Hippocampal formation (tissue), 2 donors: ENCODE data around the gene FAM25C.
"Not testable (repeated sequence)": the region's sequence is repeated elsewhere in the genome, so short reads cannot be mapped to it uniquely, and the experiment has no call there.

Source experiments
- DNase-seq, 2 donors: peaks; one replicate each; lab custom pipeline; 2025; lab: John Stamatoyannopoulos, UW

The FAM25C gene

DNA sequence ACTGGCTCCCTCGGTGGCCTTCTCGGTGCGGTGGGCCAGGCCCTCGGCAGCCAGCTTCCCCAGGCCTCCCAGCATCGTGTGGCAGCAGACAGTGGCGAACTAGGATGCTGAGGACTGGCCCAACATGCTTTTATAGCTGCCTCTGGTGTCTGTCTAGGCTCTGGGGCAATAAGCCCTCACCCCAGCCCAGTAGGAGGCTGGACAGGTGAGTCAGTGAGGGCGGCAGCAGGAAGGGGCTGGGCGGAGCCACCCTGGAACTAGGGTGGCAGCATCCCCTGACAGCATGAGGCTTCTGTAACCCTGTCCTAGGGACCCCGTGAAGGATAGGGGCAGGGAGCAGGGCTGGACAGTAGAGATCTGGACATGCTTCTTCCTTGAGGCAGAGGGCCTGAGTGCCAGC lies at the start of gene FAM25C:
FAM25C (minus strand) TSS at position 101 of the 400 bp plus-strand sequence; CDS start at position 75, 26 bp downstream.
- not testable (repeated sequence) for DNase-seq

DNA sequence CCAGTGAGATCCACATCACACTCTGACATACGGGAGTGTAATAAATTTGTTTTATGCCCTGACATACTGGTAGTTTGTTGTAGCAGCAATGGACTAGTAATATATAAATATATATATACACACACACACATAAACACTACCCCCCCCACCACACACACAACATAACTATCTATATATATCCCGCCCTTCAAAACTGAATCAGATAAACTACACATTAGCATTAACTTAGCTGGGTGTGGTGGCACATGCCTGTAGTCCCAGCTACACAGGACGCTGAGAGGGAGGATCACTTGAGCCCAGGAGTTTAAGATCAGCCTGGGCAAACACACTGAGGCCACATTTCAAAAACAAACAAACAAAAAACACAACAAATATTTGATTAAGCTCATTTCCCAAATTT lies 45.0 kb upstream of the FAM25C start:
- DNase-seq, result not testable (repeated sequence)

DNA sequence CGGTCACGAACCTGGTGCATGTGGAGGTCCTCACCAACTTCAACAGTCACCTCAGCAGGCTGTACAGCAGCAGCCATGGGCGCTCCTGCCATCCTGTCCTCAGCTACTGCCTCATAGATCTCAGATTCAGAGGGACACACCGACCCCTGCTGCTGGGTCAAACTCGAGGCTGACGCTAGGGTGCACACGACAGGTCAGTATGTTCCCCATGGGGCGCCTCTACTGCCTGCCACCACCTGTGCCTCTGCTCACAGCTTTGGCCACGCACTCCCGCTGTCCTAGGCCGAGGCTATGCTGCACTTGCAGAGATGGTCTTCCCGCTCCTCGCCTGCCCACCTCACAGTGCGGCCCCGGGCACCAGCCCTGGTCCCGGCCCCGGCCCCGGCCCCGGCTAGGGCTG lies 31.8 kb upstream of the FAM25C start:
- not testable (repeated sequence) for DNase-seq

DNA sequence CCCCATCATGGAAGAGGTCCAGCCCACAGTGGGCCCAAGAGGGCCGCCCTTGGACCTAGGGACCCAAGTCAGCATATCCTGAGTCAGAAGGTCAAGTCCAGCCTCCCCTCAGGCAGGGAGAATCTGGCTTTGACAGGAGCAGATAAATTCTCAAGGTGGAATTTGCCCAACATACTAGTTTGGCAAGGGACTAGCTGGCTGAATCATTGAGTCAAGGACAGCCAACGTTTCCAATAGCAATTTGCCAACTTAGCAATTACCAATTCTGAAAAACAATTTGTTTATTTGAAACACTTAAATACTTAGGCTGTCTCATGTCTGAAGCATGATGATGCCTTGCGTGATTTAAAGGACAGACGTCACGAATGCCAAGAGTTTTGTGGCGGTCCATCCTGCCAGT lies 2.7 kb upstream of the FAM25C start:
- not testable (repeated sequence) for DNase-seq

DNA sequence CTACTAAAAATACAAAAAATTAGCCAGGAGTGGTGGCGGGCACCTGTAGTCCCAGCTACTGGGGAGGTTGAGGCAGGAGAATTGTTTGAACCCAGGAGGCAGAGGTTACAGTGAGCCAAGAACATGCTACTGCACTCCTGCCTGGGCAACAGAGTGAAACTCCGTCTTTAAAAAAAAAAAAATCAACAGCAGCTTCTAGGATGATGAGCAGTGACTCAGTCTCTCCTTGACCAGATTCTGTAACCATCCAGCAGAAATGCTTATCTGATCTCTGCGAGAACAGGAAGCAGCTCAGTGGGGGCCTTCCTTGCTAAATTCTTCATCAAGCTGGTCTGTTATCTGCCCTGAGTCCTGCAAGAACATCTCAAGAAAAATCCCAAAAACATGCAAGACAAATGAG lies 5.5 kb downstream of the FAM25C start:
- DNase-seq, result not testable (repeated sequence)

DNA sequence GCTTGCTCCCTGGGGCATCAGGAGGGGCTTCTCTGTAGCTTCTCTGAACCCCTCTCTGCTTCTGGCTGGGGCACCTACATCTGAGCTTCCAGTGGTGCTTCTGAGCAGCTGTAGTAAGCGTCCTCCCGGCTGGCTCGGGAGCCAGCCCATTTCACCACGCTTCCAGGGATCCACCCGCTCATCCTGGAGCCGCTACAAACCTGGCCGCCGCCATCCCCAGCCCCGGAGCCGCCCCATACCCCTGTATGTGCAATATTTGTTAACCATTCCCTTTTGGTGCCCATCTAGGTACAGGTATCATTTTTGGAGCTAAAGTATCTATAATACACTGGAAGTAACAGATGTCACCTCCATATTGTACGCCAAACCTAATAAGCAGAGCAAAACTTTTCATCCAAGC lies 7.0 kb downstream of the FAM25C start:
- not testable (repeated sequence) for DNase-seq

DNA sequence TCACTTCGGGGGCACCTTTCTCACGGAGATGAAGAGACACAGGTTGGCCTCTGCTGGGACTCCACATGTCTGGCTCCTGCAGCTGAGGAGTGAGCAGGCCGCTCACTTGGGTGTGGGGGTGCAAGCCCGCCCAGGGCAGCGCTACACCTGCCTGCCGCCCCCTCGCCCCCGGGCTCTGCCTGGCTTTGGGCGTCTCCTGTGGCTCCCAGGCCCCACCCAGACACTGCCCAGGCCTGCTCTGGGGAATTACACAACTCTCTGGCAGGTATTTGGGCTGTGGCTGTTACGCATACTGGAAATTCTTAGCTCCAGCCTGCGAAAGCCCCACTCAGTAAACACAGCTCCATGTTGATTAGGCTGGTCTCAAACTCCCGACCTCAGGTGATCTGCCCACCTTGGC lies 7.9 kb downstream of the FAM25C start:
- DNase-seq, result not testable (repeated sequence)

DNA sequence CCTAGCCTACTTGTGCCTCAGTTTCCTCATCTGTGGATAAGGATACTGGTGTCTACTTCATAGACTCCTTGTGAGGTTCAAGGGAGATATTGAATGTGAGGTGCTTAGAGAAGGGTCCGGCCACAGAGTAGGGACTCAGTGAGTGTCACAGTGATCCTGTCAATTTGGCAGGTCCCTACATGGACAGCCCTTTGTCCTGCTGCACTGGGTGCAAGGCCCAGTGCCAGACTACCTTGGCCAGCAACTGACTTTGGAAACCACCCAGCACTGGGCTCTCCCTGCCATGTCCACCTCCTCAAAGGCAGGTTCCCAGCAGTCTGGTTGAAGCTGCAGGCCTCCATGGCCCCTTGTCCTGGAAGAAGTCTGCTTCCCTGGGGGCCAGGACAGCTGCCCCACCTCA lies 9.5 kb downstream of the FAM25C start:
- not testable (repeated sequence) for DNase-seq

DNA sequence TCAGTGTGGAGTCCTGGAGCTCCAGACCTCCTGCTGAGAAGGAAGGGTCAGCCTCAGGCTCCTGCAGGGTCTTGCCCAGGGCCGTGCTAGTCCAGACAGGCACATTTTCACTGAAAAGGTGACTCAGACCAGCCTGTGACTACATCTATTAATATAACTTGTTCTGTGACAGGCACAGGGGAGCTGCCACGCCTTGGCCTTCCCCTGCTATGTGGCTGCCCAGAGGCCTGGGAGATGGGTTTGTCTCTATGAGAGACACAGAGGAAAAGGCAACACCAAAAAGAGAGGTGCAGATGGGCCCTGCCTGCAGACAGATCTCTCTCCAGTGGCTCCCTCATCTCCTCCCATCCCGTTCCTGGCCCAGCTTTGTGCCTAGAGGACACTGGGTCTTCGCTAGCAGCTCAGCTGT lies 10.0 kb downstream of the FAM25C start:
- DNase-seq, result not testable (repeated sequence)

DNA sequence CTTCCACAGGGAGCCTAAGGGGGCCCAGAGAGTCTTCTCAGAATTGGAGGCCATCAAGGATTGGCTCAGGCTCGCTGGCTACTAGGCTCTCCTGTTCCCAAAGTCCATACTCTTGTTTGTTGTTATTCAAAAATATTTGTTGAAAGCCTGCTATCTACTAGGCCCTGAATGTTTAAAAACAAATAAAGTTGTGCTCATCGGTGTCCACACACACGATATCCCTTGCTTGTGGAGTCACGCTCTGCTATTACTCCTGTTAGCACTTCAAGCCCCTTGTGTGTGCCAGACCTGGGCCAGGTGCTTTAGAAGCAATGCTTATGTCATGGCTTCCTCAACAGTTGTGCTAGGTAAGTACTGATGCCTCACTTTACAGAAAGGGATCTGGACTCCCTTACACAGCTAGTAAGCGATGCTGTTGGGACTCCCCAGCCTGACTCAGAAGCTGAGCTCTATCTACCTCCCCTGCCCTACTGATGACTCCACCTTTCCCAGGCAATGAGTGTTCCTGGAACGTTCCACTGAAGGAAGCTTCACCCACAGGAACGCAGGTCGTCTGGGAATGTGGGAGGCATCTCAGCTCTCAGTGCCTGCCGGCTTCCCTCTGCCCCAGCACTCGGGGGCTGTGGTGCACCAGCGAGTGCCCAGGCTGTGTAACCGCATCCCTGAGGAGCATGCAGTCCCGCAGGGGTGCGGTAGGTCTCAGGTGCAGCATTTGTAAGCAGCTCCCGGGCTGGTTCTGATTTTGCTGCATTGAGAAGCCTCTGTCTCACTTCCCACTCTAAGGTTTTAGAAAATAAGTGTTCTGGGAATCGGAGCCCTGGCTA lies 10.7 kb downstream of the FAM25C start:
- DNase-seq, result not testable (repeated sequence)

DNA sequence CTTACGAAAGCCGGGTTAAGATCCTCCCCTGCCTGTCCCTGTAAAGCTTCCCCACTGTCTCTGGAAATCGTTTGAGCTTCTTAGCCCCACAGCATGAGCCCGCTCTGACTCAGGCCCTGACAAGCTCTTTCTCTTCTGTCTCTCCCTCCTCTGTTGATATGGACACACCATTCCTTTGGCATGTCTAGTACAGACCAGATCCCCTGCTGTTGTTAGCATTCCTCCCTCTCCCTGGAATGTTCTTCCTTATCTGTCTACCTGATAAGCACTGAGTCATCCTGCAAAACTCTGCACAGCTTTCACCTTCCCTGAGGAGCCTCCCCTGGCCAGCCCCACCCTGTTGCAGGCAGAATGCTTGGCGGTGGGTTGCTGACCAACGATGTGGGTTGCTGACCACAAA lies 11.6 kb downstream of the FAM25C start:
- not testable (repeated sequence) for DNase-seq

DNA sequence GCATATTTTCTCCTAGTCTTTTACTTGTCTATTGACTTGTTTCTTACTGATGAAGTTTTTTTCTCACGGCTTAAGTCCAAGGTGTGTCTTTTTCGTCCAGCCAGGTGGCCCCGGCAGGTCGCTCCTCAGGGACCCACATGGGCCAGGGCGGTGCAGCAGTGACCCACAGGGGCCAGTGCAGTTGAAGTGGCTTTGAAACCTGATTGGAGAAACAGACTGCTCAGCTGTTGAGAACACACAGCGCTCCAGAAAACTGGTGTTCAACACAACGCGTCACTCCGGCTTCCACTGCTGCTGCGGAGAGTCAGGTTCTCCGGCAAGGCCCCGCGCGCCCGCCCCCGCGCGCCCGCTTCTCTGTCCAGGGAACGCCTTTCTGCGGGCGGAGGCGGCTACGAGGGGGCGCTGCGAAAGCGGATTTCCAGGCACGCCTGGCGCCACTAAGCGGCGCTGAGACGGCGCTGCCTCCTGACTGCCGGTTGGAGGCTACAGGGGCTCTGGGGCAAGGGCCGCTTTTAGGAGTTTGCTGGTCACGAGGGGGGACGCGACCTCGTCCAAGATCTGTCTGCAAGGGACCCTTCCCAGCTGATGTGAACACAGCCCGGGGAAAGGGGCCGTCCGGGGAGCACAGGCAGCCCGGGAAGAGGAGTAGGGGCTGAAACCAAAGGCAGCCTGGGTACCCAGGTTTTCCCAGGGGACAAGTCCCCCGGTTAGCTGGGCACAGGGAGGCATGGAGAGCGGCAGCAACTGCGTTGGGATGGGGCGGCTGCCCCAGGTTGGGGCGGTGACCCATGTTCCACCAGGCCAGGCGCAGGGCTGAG lies 13.0 kb downstream of the FAM25C start:
- not testable (repeated sequence) for DNase-seq

DNA sequence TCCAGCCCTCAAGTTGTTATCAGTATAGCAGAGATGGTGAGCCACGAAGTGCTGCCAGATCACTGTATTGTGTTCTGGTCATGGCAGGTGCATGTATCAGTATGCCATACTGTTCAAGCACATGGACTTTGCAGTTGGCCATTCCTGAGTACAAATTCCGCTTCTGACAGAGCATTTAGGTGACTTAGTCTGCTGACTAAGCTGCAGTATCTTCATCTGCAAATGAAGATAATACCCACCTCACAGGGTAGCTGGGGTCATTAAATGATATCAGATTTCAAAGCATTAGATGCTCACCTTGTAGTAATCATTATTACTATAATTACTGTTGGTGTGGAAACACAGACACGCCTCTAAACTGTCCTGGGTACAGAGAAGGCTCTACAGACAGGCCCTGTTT lies 24.2 kb downstream of the FAM25C start:
- DNase-seq, result not testable (repeated sequence)

DNA sequence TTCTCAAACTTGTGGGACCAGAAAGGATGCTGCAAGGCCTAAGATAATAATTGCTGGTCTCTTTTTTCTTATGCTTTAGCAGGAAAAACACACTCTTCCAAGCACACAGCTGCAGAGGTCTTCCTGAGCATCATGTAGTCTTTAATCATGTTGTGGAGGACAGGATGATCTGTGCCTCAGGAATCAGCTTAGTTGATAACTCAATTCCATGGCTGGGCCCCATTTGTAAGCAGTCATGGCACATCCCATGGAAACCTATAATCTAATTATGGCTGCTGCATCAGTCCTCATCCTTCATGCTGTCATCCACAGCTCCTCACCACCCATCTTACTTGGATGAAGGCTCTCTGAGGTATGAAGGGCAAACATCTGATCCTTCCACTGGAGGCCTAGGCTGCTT lies 26.5 kb downstream of the FAM25C start:
- not testable (repeated sequence) for DNase-seq

DNA sequence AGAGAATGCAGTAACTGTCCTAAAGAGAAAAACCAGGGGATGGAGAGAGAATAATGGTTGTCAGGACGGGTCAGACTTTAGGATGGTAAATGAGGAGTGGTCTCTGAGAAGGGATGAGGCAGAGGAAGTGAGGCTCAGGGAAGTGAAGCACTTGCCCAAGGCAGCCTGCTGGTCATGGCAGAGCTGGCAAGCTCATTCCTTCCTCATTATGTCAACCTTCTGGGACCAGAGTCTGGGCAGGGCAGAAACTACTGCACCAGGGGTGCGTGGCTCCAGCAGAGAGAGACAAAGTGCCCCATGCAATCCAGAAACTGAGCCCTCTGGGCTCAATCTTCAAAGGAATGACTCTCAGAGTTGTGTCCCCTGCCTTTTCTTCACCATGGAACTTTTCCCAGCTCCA lies 27.5 kb downstream of the FAM25C start:
- not testable (repeated sequence) for DNase-seq

DNA sequence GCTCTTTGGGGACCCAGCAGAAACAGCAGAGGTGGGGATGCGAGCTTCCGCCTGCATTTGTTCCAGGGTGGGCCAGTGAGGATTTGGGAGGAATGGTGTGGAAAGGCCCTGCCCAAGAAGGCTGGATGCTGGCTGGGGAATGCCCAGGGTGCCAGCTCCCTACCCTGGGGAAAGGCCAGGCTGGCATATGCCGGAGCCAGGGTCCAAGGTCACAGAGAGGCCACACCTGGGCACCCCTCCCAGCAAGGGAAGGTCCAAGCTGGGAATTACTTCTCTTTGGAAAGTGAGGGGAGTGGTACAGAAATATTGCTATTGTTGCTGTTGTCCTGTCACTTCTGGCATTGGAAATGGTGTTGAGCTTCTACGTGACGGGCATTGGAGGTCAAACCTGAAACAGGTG lies 28.0 kb downstream of the FAM25C start:
- DNase-seq, result not testable (repeated sequence)

DNA sequence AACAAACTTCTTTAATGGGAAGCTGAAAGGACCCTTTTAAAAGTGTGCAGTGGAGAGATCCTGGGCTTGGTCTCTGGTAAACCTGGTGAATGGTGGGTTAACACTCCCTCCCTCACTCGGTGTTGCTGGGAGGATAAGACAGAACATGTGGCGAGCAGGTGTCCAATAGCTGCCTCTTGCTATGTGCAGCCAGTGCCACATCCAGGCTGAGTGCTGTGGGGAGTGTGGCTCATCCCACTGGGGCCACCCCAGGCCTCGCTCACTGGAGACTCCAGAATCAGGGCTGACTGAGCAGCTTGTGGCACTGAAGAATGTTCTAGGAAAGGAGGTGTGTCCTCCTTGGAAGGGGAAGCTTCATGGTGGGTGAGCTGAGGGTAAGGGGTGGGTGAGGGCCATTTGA lies 29.5 kb downstream of the FAM25C start:
- DNase-seq, result not testable (repeated sequence)

DNA sequence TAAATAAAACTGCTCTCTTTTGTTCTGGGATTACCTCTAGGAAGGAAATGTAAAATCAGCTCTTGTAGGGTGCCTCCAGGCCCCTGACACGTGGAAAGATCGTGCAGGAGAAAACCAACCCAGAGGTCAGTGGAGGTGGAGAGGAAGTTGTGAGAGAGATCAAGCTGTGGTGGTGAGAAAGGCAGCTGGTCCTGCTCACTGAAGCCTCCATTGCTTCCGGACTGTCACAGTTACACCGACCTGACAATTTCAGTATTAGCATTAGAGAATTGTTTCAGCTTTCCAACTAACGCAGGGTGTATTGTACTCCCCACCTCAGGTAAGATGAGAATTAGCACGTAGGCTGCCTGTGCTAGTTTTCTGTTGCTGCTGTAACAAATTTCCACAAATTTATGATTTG lies 30.6 kb downstream of the FAM25C start:
- not testable (repeated sequence) for DNase-seq

DNA sequence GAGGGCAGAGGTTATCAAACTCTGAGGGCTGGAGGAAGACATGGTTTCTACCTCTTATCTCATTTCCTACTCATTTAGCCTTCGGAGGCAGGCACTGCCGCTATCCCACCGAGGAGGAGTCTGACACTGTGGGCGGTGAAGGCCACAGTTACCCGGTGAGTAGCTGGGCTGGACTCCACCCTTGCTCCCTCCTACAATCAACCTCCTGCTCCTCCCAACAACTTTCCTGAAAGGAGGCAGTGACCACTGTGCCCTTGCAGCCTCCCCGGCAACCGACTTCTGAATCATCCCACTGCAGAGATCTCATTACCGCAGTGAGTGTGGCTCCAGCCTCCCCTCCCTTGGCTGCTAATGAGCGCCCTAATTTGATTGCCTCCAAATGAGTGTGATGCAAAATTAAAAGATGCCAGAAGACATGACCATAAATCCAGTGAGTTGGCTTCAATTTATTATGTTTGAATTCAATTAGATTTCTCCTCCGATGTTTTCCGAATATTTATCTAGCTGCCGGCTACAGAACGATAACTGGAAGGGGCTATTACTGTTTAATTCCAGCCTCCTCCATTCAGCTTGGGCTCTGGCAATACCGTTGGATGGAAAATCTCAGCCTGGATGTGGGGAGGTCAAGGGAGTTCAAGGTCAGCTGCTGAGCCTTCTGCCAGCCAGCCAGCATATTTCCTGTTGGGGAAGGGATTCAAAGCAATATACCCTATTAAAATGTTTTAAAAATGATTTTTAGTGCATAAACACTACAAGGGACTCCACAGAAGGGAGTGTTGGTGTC lies 35.1 kb downstream of the FAM25C start:
- not testable (repeated sequence) for DNase-seq

DNA sequence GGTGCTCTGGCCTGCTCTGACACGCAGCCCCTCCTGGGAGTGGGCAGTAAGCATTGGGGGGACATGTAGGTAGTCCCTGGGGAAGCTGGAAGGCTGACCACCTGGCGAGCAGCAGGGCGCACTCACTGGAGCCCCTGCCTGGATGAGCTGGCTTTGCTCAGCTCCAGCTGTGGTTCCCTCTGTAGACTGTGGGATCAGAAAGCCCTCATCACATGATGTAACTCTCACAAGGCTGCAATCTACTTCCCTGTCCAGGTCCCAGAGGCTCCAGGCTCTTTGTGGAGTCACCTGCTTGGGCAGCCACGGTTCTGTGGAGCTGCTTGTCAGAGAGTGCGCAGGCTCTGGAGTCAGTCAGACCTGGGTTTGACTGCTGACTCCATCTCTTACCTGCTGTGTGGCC lies 36.8 kb downstream of the FAM25C start:
- DNase-seq, result not testable (repeated sequence)

DNA sequence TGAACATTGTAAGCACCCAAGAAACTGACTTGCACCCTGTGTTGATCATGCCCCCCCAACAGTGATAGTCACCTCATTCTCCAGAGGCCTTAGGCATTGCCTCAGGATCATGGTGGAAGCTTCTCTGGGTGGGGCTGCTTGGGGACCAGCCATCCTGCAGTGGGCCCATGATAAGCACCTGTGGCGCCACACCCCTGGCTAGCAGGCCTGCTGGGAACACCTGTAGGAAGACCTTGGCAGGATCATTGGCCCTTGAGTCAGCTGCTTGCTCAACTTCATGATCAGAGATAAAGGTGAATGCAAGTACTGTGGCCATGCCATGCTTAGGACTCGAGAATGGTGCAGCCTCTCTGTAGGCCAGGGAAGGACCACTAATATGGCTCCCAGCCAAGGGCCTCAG lies 38.9 kb downstream of the FAM25C start:
- DNase-seq, result not testable (repeated sequence)

DNA sequence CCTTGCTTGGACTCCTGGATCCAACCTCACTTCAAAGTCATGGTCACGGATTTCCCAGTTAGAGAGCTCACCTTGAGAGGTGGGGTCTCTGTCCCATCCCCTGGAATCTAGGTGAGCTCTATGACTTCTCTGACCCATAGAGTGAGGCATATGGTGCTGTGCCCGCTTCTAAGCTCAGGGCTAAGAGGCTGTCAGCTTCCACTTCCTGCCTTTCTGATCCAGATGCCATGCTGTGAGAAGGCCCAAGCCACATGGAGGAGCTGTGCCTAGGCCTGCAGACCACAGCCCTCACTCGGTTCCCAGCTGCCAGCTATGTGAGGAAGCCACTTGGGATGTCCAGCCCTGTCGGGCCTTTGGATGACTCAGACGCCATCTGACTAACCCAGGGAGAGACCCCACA lies 39.9 kb downstream of the FAM25C start:
- not testable (repeated sequence) for DNase-seq
